ENCODE data around the gene AVP. TPM values are rescaled to one million over a fixed set of nuclear protein-coding genes. Genes with fewer than 3 reads are reported as not detected.
A peak's percentile ranks its signal among the peaks of the same experiment; 100 is the strongest.
"Not testable (repeated sequence)": the region's sequence is repeated elsewhere in the genome, so short reads cannot be mapped to it uniquely, and the experiment has no call there.

The AVP gene
- polyA plus RNA-seq, 2 of the 4 experiments (the other 2 are of a cell fraction), result not detected

DNA sequence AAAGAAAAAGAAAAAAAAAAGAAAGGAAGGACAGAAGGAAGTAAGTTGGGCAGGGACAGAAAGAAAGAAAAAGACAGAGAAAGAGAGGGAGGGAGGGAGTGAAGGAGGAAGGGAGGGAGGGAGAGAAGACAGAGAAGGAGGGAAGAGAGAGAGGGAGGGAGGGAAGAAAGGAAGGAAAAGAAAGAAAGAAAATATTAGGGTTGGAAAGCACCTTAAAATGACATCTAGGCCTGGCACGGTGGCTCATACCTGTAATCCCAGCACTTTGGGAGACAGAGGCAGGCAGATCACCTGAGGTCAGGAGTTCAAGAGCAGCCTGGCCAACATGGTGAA lies 42.0 kb upstream of the AVP start:
- H3K27ac ChIP-seq, result peak overlapping the region; percentile 83 to 88
- CTCF ChIA-PET, result no interaction called here
- FAIRE-seq, result no peak
- no peak overlapping the region for H3K4me3 ChIP-seq
- DNase-seq (ENCODE audit: low read depth in 1 of 2, low spot score in 1 of 2), result no peak
- TF ChIP-seq HEYL (CRISPR knock-in tag; IDR thresholded peaks at IDR 0.05) (no peak), USF2 (IDR thresholded peaks at IDR 0.05) (no peak), HOXA7 (CRISPR knock-in tag; IDR thresholded peaks at IDR 0.05) (no peak), NFE2L2 (conservative IDR thresholded peaks at IDR 0.05; ENCODE audit: low read length) (no peak), MYC (IDR thresholded peaks at IDR 0.05; ENCODE audit: borderline replicate concordance, low read length) (no peak), FOSL2 (IDR thresholded peaks at IDR 0.05) (no peak), FOSL2 (CRISPR knock-in tag; IDR thresholded peaks at IDR 0.05) (no peak), RNF2 (IDR thresholded peaks at IDR 0.05; ENCODE audit: borderline replicate concordance, low read depth) (no peak), CHD2 (IDR thresholded peaks at IDR 0.05; ENCODE audit: low read length, partially characterized antibody) (no peak), ATOH8 (CRISPR knock-in tag; IDR thresholded peaks at IDR 0.05; ENCODE audit: low read depth) (no peak), ZSCAN20 (CRISPR knock-in tag; IDR thresholded peaks at IDR 0.05) (no peak), HDAC2 (IDR thresholded peaks at IDR 0.05) (no peak)
- TF ChIP-seq, protein P1, sequence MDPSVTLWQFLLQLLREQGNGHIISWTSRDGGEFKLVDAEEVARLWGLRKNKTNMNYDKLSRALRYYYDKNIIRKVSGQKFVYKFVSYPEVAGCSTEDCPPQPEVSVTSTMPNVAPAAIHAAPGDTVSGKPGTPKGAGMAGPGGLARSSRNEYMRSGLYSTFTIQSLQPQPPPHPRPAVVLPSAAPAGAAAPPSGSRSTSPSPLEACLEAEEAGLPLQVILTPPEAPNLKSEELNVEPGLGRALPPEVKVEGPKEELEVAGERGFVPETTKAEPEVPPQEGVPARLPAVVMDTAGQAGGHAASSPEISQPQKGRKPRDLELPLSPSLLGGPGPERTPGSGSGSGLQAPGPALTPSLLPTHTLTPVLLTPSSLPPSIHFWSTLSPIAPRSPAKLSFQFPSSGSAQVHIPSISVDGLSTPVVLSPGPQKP (IDR thresholded peaks at IDR 0.05; ENCODE audit: low read depth, low read length), result no peak
- H3K9me3 ChIP-seq, result peaks cover 7% of the 10 kb centered on the region; the same call in 1 of the 3 replicates
- WGBS (ENCODE audit: missing lambda C conversion rate), result 45% methylated on average over 1 of the region's 1 CpG
- H3K4me1 ChIP-seq, result peaks cover 68% of the 10 kb centered on the region
- ATAC-seq, result peak; percentile 48 to 63; a peak in 3 of 6 replicates
- POLR2A ChIA-PET, result interaction anchor here (1.0 kb wide), 1 partner anchor 9 kb away, joined by 3 read pairs; no protein-coding TSS in a partner anchor
- H3K4me2 ChIP-seq, result peak overlapping the region; percentile 61

DNA sequence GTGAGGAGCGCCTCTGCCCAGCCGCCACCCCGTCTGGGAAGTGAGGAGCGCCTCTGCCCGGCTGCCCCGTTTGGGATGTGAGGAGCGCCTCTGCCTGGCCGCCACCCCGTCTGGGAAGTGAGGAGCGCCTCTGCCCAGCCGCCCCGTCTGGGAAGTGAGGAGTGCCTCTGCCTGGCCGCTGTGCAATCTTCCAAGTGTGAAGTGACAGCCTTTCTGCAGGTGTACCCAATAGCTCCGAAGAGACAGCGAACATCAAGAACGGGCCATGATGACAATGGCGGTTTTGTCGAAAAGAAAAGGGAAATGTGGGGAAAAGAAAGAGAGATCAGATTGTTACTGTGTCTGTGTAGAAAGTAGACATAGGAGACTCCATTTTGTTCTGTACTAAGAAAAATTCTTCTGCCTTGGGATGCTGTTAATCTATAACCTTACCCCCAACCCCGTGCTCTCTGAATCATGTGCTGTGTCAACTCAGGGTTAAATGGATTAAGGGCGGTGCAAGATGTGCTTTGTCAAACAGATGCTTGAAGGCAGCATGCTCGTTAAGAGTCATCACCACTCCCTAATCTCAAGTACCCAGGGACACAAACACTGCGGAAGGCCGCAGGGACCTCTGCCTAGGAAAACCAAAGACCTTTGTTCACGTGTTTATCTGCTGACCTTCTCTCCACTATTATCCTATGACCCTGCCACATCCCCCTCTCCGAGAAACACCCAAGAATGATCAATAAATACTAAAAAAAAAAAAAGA lies 41.4 kb upstream of the AVP start:
- DNase-seq (ENCODE audit: low read depth in 1 of 2, low spot score in 1 of 2); H3K4me3 ChIP-seq; FAIRE-seq; H3K9me3 ChIP-seq; CTCF ChIA-PET; TF ChIP-seq FOSL2 (IDR thresholded peaks at IDR 0.05): not testable (repeated sequence)
- H3K4me1 ChIP-seq, result peaks cover 68% of the 10 kb centered on the region
- POLR2A ChIA-PET, result interaction anchor here (1.0 kb wide), 1 partner anchor 9 kb away, joined by 3 read pairs; no protein-coding TSS in a partner anchor
- H3K4me2 ChIP-seq, result peak overlapping the region; percentile 61
- H3K27ac ChIP-seq, result peak overlapping the region; percentile 83 to 90
- peak in 1 of 2 experiments; percentile 48; a peak in 3 of 6 replicates for ATAC-seq
- 51% methylated on average over 22 of the region's 25 CpGs for WGBS (ENCODE audit: missing lambda C conversion rate)
- TF ChIP-seq HOXA7 (CRISPR knock-in tag; IDR thresholded peaks at IDR 0.05) (peak; percentile 97), FOSB (CRISPR knock-in tag; IDR thresholded peaks at IDR 0.05) (peak; percentile 76; the same call in 1 of the 2 replicates), ZNF302 (CRISPR knock-in tag; IDR thresholded peaks at IDR 0.05) (peak; percentile 97), ATOH8 (CRISPR knock-in tag; IDR thresholded peaks at IDR 0.05; ENCODE audit: low read depth) (peak; percentile 99), HEYL (CRISPR knock-in tag; IDR thresholded peaks at IDR 0.05) (peak; percentile 92), USF2 (IDR thresholded peaks at IDR 0.05) (peak; percentile 73), RARB (CRISPR knock-in tag; IDR thresholded peaks at IDR 0.05) (peak; percentile 91), ZSCAN20 (CRISPR knock-in tag; IDR thresholded peaks at IDR 0.05) (peak; percentile 98), MAFK (IDR thresholded peaks at IDR 0.05; ENCODE audit: partially characterized antibody) (peak; percentile 14), TFCP2L1 (CRISPR knock-in tag; IDR thresholded peaks at IDR 0.05) (peak; percentile 87; the same call in 1 of the 2 replicates), MAX (IDR thresholded peaks at IDR 0.05) (peak; percentile 52; the same call in 1 of the 2 replicates), EHF (CRISPR knock-in tag; IDR thresholded peaks at IDR 0.05) (peak; percentile 96), JUN (IDR thresholded peaks at IDR 0.05) (peak in 1 of 2 experiments; percentile 47; a peak in 1 of 5 replicates), FOSL2 (CRISPR knock-in tag; IDR thresholded peaks at IDR 0.05) (peak; percentile 82), HOXB13 (CRISPR knock-in tag; IDR thresholded peaks at IDR 0.05; ENCODE audit: low read depth) (peak; percentile 97), HOXB5 (CRISPR knock-in tag; IDR thresholded peaks at IDR 0.05) (peak; percentile 99)

DNA sequence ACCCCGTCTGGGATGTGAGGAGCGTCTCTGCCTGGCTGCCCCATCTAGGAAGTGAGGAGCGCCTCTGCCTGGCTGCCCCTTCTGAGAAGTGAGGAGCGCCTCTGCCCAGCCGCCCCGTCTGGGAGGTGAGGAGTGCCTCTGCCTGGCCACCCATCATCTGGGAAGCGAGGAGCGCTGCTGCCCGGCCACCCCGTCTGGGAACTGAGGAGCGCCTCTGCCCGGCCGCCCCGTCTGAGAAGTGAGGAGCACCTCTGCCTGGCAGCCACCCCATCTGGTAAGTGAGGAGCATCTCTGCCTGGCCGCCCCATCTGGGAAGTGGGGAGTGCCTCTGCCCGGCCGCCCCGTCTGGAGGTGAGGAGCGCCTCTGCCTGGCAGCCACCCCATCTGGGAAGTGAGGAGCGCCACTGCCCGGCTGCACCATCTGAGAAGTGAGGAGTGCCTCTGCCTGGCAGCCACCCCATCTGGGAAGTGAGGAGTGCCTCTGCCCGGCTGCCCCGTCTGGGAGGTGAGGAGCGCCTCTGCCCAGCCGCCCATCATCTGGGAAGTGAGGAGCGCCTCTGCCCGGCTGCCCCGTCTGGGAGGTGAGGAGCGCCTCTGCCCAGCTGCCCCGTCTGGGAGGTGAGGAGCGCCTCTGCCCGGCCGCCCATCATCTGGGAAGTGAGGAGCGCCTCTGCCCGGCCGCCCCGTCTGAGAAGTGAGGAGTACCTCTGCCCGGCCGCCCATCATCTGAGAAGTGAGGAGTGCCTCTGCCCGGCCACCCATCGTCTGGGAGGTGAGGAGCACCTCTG lies 40.4 kb upstream of the AVP start:
- H3K9me3 ChIP-seq; ATAC-seq; H3K4me3 ChIP-seq; CTCF ChIA-PET; DNase-seq (ENCODE audit: low read depth in 1 of 2, low spot score in 1 of 2); FAIRE-seq; POLR2A ChIA-PET; H3K4me2 ChIP-seq: not testable (repeated sequence)
- 96% methylated on average over 36 of the region's 41 CpGs for WGBS (ENCODE audit: missing lambda C conversion rate)
- Histone ChIP-seq H3K27ac (peak overlapping the region; percentile 82 to 90), H3K4me1 (peaks cover 68% of the 10 kb centered on the region)

DNA sequence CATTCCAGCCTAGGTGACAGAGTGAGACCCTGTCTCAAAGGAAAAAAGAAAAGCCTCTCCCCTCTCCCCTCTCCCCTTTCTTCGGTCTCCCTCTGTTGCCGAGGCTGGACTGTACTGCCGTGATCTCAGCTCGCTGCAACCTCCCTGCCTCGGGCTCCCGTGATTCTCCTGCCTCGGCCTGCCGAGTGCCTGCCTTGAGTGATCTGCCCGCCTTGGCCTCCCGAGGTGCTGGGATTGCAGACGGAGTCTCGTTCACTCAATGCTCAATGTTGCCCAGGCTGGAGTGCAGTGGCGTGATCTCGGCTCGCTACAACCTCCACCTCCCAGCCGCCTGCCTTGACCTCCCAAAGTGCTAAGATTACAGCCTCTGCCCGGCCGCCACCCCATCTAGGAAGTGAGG lies 39.6 kb upstream of the AVP start:
- Histone ChIP-seq H3K27ac (peak overlapping the region; percentile 82 to 90), H3K4me2 (peak overlapping the region; percentile 49; the same call in 2 of the 3 replicates), H3K4me1 (peaks cover 66% of the 10 kb centered on the region)
- H3K4me3 ChIP-seq; ATAC-seq; H3K9me3 ChIP-seq; DNase-seq (ENCODE audit: low read depth in 1 of 2, low spot score in 1 of 2); FAIRE-seq; POLR2A ChIA-PET: not testable (repeated sequence)
- CTCF ChIA-PET, result interaction anchor here (1.1 to 2.4 kb wide), 2 partner anchors 10 to 20 kb away, joined by 3 to 13 read pairs; no protein-coding TSS in a partner anchor
- 94% methylated on average over 18 of the region's 18 CpGs for WGBS (ENCODE audit: missing lambda C conversion rate)

Data from A549 (cell line).